Measurements from ENCODE around the gene WASHC1.
"Not testable (repeated sequence)": the region's sequence is repeated elsewhere in the genome, so short reads cannot be mapped to it uniquely, and the experiment has no call there.

- not testable (repeated sequence) for TF ChIP-seq POLR2A, CTCF, POLR2AphosphoS5, EP300 (IDR thresholded peaks at IDR 0.05)
Observed at GRCh38 chr9:46164-46563, 16.9 kb upstream of the WASHC1 start.

Data from gastroesophageal sphincter (tissue), 3 donors.